ENCODE measurements around the gene TRIM44. TPM values are rescaled to one million over a fixed set of nuclear protein-coding genes. Genes with fewer than 3 reads are reported as not detected.

Gene TRIM44
- total and polyA plus RNA-seq, 4 donors = 3.7 to 15.1 (median 10.4) TPM

- peaks cover 0 to 6% (median 0%) of the 10 kb centered on the region in 4 donors for H3K36me3 ChIP-seq (ENCODE audit: control insufficient read depth in 4 of 4, insufficient read depth in 3 of 4, low read depth in 1 of 4, low read length in 3 of 4)
- TF ChIP-seq SP1 (IDR thresholded peaks at IDR 0.05) (no peak), RXRA (IDR thresholded peaks at IDR 0.05) (no peak), JUND (IDR thresholded peaks at IDR 0.05) (no peak), YY1 (IDR thresholded peaks at IDR 0.05) (no peak), MAX (IDR thresholded peaks at IDR 0.05) (no peak)
- H3K27me3 ChIP-seq (ENCODE audit: control insufficient read depth in 4 of 4, insufficient read depth in 4 of 4, low read length in 3 of 4) = no peaks in the 10 kb centered on the region
- no peak overlapping the region for H3K27ac ChIP-seq (ENCODE audit: low read depth in 1 of 2, low read length in 2 of 2)
- no peak overlapping the region for H3K4me3 ChIP-seq (ENCODE audit: low read depth in 1 of 3, low read length in 3 of 3)
- WGBS = 83% methylated on average over 2 of the region's 2 CpGs
- no peaks in the 10 kb centered on the region for H3K9me3 ChIP-seq (ENCODE audit: control insufficient read depth in 4 of 4, low read length in 3 of 4)
- no peak overlapping the region for H3K9ac ChIP-seq (ENCODE audit: low read depth in 1 of 2, low read length in 2 of 2)
- DNase-seq (ENCODE audit: low spot score) = no peak
- no peaks in the 10 kb centered on the region for H3K4me1 ChIP-seq (ENCODE audit: control insufficient read depth in 4 of 4, insufficient read depth in 4 of 4, low read length in 3 of 4)
Measured at GRCh38 chr11:35721651-35722282, 59.2 kb downstream of the TRIM44 start.

DNA sequence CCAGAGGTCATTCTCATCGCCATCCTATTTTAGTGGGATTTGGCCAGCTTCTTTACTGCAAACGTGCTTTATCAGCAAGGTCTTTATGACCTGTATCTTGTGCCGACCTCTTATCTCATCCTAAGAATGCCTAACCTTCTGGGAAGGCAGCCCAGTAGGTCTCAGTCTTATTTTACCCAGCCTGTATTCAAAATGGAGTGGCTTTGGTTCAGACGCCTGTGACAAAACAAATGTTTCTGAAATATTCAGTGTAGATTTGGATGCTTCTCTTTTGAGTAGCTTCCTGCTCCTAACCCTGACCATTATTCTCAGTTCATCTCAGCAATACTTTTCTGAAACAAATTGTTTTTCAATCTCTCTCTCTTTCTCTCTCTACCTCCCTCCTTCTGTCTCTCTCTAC lies 60.1 kb downstream of the TRIM44 start:
- TF ChIP-seq NR2F2 (IDR thresholded peaks at IDR 0.05) (no peak), SP1 (IDR thresholded peaks at IDR 0.05) (no peak), GABPA (IDR thresholded peaks at IDR 0.05 in 1 of 2, conservative IDR thresholded peaks at IDR 0.05 in 1 of 2) (no peak), ZBTB33 (IDR thresholded peaks at IDR 0.05) (no peak)
- no peak overlapping the region for H3K4me3 ChIP-seq (ENCODE audit: low read depth in 1 of 3, low read length in 3 of 3)
- no peak overlapping the region for H3K27ac ChIP-seq (ENCODE audit: low read depth in 1 of 2, low read length in 2 of 2)
- no peaks in the 10 kb centered on the region for H3K9me3 ChIP-seq (ENCODE audit: control insufficient read depth in 4 of 4, low read length in 3 of 4)
- WGBS = 82% methylated on average over 4 of the region's 4 CpGs
- H3K4me1 ChIP-seq (ENCODE audit: control insufficient read depth in 4 of 4, insufficient read depth in 4 of 4, low read length in 3 of 4) = no peaks in the 10 kb centered on the region
- H3K27me3 ChIP-seq (ENCODE audit: control insufficient read depth in 4 of 4, insufficient read depth in 4 of 4, low read length in 3 of 4) = no peaks in the 10 kb centered on the region
- no peak overlapping the region for H3K9ac ChIP-seq (ENCODE audit: low read depth in 1 of 2, low read length in 2 of 2)
- no peak for DNase-seq (ENCODE audit: low spot score)
- H3K36me3 ChIP-seq (ENCODE audit: control insufficient read depth in 4 of 4, insufficient read depth in 3 of 4, low read depth in 1 of 4, low read length in 3 of 4) = peaks cover 0 to 6% (median 0%) of the 10 kb centered on the region in 4 donors

DNA sequence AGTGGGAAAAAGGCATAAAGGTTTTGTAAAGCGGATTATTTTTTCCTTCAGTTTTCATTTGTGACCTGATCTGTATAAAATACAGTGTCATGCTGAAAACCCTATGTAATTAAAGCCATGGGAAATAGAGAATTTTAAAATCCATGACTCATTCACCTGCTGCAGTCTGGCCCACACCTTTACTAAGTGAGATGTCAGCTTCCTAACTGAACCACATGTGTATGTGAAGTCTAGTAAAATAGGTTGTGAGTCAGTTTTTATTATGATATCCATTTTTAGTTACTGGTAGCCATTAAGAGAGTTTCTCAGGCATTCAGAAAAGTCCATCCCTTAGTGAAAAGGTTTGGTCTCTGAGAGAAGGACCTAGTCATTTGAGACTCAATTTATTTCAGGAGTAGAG lies 60.9 kb downstream of the TRIM44 start:
- no peaks in the 10 kb centered on the region for H3K4me1 ChIP-seq (ENCODE audit: control insufficient read depth in 4 of 4, insufficient read depth in 4 of 4, low read length in 3 of 4)
- H3K4me3 ChIP-seq (ENCODE audit: low read depth in 1 of 3, low read length in 3 of 3) = no peak overlapping the region
- DNase-seq (ENCODE audit: low spot score) = no peak
- WGBS = 93% methylated on average over 1 of the region's 1 CpG
- TF ChIP-seq, protein P1, sequence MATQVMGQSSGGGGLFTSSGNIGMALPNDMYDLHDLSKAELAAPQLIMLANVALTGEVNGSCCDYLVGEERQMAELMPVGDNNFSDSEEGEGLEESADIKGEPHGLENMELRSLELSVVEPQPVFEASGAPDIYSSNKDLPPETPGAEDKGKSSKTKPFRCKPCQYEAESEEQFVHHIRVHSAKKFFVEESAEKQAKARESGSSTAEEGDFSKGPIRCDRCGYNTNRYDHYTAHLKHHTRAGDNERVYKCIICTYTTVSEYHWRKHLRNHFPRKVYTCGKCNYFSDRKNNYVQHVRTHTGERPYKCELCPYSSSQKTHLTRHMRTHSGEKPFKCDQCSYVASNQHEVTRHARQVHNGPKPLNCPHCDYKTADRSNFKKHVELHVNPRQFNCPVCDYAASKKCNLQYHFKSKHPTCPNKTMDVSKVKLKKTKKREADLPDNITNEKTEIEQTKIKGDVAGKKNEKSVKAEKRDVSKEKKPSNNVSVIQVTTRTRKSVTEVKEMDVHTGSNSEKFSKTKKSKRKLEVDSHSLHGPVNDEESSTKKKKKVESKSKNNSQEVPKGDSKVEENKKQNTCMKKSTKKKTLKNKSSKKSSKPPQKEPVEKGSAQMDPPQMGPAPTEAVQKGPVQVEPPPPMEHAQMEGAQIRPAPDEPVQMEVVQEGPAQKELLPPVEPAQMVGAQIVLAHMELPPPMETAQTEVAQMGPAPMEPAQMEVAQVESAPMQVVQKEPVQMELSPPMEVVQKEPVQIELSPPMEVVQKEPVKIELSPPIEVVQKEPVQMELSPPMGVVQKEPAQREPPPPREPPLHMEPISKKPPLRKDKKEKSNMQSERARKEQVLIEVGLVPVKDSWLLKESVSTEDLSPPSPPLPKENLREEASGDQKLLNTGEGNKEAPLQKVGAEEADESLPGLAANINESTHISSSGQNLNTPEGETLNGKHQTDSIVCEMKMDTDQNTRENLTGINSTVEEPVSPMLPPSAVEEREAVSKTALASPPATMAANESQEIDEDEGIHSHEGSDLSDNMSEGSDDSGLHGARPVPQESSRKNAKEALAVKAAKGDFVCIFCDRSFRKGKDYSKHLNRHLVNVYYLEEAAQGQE (IDR thresholded peaks at IDR 0.05) = no peak
- no peak for TF ChIP-seq HNF4G (IDR thresholded peaks at IDR 0.05)
- TF ChIP-seq FOXA2 (IDR thresholded peaks at IDR 0.05) = no peak
- no peak for TF ChIP-seq FOXA1 (IDR thresholded peaks at IDR 0.05)
- no peak for TF ChIP-seq NR2F2 (IDR thresholded peaks at IDR 0.05)
- no peak for TF ChIP-seq YY1 (IDR thresholded peaks at IDR 0.05)
- TF ChIP-seq EGR1 (IDR thresholded peaks at IDR 0.05; ENCODE audit: low read depth in 2 of 2) = no peak
- no peak for TF ChIP-seq GABPA (IDR thresholded peaks at IDR 0.05 in 1 of 2, conservative IDR thresholded peaks at IDR 0.05 in 1 of 2)
- no peak for TF ChIP-seq HNF4A (conservative IDR thresholded peaks at IDR 0.05)
- no peak for TF ChIP-seq ATF3 (IDR thresholded peaks at IDR 0.05)
- TF ChIP-seq TAF1 (conservative IDR thresholded peaks at IDR 0.05) = no peak
- TF ChIP-seq ZBTB33 (IDR thresholded peaks at IDR 0.05) = no peak
- no peaks in the 10 kb centered on the region for H3K27me3 ChIP-seq (ENCODE audit: control insufficient read depth in 4 of 4, insufficient read depth in 4 of 4, low read length in 3 of 4)
- H3K27ac ChIP-seq (ENCODE audit: low read depth in 1 of 2, low read length in 2 of 2) = no peak overlapping the region
- no peaks in the 10 kb centered on the region for H3K9me3 ChIP-seq (ENCODE audit: control insufficient read depth in 4 of 4, low read length in 3 of 4)
- no peak overlapping the region for H3K9ac ChIP-seq (ENCODE audit: low read depth in 1 of 2, low read length in 2 of 2)
- H3K36me3 ChIP-seq (ENCODE audit: control insufficient read depth in 4 of 4, insufficient read depth in 3 of 4, low read depth in 1 of 4, low read length in 3 of 4) = peaks cover 0 to 7% (median 0%) of the 10 kb centered on the region in 4 donors
